Activated effector memory CD4-positive, alpha-beta T cell treated with anti-CD3 and anti-CD28 coated beads, Interleukin-2, amount 50 U/mL, for 16 hours (primary cell): ENCODE results near the gene RABAC1.
A peak's percentile ranks its signal among the peaks of the same experiment; 100 is the strongest.
"Not testable (repeated sequence)": the region's sequence is repeated elsewhere in the genome, so short reads cannot be mapped to it uniquely, and the experiment has no call there.

Experiments
- DNase-seq: peaks from one replicate; pipeline ENCODE4 v3.0.0-alpha.2; 2020

RABAC1 gene

GRCh38 chr19:41959056-41960053 is at the start of gene RABAC1:
TSS of gene RABAC1 (minus strand) at chr19:41959321. CDS start at chr19:41959292, 29 bp downstream.
- peak; percentile 96 for DNase-seq

GRCh38 chr19:42006569-42006968 is 47.4 kb upstream of the RABAC1 start:
- no peak for DNase-seq

DNA sequence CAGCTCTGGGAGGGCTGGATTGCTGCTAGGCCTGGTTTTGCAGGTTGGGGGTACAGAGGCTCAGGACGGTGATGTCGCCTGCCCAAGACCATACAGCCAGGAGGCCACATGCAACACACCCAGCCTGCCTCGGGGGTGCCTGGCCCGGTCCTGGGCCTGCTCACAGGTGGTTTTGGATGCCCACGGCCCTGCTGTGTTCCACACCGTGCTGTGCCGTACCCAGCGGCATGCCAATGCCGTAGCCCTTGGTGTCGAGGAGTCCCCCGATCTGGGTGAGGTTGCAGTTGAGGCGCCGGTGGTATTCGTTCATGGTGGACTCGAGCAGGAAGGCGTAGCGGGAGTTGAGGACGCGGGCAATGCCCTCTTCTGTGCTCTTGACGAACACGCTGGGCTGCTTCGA is 46.4 kb upstream of the RABAC1 start:
- no peak for DNase-seq

GRCh38 chr19:42003506-42004294 is 44.6 kb upstream of the RABAC1 start:
- DNase-seq = no peak

DNA sequence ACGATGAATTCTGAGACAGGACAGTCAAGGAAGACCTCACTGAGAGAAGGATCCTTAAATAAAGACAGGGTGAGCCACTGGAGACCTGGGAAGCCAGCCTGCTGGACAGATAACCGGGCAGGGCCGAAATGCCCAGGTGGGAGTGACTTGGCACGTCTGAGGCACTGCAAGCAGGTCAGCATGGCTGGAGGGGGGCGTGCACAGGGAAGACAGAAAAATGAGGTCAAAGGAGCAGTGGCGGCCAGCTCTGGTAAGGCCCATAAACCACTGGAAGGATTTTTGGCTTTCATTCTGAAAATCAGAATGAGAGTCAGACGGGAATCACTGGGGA is 40.7 kb upstream of the RABAC1 start:
- DNase-seq = no peak

DNA sequence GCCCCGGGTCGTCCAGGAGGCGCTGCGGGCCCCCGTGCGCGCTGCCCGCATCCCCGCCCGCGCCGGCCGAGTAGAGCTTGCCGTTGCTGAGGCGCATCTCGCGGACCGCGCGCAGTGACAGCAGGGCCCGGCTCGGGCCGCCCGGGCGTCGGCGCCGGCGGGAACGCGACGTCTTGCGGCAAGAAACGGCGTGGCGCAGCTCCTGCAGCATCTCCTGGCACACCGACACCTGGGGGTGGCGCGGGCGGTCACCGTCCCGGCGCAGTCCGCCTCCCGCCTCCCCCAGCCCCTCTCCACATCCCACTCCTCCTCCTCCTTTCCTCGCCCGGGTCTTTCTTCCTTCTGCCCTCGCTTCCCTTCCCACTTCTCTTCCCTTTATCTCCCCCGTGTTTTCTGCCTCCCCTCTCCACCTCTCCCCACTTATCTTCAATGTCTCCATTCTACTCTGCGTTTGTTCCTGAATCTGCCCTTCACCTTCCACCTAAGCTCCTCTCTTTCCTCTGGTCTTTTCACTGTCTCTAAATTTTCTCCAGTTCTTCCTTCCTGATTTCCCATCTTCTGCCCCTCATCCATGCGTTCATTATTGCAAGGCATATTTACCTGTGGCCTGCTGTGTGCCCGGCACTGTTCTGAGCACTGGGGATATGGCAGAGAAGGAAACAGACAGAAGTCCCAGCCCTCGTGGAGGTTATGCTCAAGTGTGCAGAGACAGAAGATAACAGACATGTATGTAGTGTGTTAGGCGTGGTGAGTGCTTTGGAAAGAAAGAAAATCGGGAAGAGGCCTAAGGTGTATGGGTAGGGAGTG is 40.2 kb upstream of the RABAC1 start:
- DNase-seq = no peak

DNA sequence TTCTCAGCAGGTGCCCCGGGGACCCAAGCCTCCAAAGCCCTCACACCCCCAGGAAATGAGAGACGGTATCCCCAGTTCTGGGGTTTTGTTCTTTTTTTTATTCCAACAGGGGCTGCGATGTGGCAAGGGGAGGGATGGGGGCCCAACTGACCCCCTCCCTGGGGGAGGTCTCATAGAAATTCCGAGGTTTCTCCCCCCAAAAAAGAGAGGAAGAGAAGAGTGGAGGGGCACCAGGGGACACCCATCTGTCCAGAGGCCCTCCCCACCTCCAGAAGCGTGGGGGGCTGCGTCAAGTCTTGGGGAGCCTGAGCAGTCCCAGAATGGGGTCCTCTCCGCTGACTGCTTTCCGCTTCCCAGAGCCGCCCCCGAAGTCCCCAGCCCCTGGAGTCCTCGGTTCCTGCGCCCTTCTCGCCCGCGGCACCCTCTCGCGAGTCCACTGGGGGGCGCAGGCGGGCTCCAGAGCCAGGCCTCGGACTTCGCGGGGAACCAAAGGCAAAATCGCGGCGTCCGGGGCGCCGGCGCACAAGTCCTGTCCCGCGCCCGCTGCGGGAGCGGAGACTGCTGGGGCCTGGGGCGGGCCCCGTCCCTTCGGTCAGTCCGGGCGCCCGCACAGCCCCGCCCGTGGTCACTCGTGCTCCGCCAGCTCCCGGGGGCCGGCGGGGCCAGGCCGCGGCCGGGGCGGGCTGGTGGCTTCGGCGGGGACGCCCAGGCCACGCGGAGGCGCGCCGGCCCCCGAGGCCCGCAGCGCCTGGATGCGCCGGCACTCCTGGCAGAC is 39.3 kb upstream of the RABAC1 start:
- DNase-seq = peak; percentile 71

DNA sequence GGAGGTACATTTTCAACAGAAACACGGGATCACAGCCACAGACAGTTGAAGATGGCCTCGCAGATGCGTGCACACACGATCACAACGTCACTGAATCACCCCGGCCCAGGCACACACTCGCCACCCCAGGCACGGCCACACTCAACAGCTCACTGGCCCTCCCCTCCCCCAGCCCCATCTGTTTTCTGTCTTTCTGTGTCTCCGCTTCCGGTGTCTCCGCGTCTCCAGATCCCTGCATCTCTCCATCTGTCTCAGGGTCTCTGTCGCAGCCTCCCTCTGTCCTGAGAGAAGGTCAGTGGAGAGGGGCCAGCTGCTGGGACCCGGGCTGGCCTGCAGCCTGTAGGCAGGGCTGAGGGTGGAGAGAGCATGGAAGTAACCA is 38.7 kb upstream of the RABAC1 start:
- no peak for DNase-seq

- peak; percentile 74 for DNase-seq
Measured at GRCh38 chr19:41997121-41997850, 38.2 kb upstream of the RABAC1 start.

DNA sequence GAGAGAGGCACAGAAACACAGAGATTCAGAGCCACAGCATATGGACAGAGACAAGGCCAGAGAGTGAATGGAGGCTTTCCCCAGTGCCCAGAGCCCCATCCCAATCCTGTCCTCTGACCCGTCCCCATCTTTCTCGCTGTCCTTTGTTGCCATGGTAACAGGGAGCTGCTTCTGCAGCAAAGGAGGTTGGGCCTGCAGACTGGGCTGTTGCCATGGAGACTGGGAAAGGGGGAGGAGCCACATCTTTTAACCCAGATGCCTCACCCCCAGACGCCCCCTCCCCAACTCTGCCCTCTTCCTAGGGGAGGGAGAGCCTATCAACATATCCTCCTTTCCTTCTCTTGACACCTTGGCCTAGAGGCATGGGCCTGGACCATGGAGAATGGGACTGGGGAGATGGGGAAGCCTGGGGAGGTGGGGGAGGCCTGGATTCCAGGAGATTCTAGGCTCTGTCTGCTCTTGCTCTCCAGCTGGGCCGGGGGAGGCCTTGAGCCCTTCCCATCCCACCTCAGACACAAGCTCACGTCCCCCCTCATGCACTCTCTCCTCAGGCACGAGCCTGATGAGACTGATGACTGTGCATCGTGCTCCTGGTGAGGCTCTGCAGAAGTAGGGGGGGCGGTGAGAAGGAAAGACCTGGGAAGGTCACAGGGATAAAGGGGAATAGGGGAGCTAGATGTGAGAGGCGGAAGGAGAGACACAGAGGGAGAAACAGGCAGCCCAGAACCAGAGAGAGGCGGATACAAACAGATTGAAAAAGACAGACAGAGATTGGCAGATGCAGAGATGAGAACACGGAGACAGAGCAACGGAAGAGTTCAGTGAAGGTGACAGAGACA is 37.1 kb upstream of the RABAC1 start:
- DNase-seq = no peak

DNA sequence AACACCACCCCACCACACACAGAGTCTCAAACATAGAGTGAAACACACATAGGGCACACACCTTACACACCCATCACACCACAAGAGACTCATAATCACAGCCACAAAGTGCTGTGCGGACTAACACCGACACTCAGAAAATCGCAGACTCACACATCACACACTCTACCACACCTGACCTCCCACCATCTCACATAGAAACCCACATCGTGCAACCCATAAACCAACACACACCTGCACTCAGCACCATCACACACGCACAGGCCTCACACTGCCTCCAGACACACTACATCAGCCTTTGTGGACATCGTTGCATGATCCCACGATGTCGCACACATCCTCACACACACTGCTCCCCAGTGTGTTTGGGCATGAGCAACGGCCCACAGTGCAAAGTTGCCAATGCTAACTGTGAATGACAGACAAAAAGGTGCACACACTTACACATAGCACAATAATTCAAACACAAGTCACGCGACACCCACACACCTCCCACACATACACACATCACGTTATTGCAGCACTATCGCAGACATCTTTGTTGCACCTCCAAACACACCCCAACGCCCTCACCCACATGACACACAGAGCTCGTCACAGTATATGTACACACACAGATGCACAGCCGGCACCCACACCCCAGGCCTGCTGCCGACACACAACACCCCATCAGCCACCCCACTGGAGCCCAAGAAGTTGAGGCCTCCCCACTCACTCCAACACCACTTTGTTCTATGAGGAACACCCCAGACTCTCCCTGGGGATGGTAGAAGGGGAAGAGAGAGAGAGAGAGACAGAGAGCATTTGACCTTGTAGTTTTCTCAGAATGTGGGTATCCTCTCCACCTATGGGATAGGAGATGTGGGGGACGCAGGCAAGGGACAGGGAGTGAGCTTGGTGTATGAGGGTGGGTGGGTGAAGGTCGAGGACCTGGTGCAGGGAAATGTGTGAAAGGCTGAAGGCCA is 36.2 kb upstream of the RABAC1 start:
- DNase-seq = no peak

GRCh38 chr19:41994521-41994971 is 35.4 kb upstream of the RABAC1 start:
- peak; percentile 68 for DNase-seq

- DNase-seq = peak; percentile 87
Measured at GRCh38 chr19:41993612-41994483, 34.7 kb upstream of the RABAC1 start, which contains the start of gene ATP1A3. TSS of gene ATP1A3 (minus strand) at chr19:41994230. CDS start at chr19:41994076, 154 bp downstream.

- not testable (repeated sequence) for DNase-seq
Measured at GRCh38 chr19:41991925-41992569, 32.9 kb upstream of the RABAC1 start.

GRCh38 chr19:41991025-41991424 is 31.9 kb upstream of the RABAC1 start:
- no peak for DNase-seq

- no peak for DNase-seq
Measured at GRCh38 chr19:41990615-41991014, 31.5 kb upstream of the RABAC1 start.

- DNase-seq = no peak
Measured at GRCh38 chr19:41990028-41990427, 30.9 kb upstream of the RABAC1 start.
